Sigmoid colon (tissue), 4 donors: Measurements from ENCODE around the gene COL23A1.

Experiments used
- CTCF ChIP-seq, 4 experiments: fragments of 450-650 bp in 3 of 4; fragments of 200-600 bp in 1 of 4; IDR thresholded peaks; one replicate each; pipeline ENCODE4 v1.5.1; 2016 to 2019; ENCODE audit warnings: antibody characterized with exemption in 4 of 4, mild to moderate bottlenecking in 3 of 4, moderate library complexity in 2 of 4
- EP300 ChIP-seq, 4 donors: sonication (generic); formaldehyde crosslinking; IDR thresholded peaks; one replicate each; pipeline ENCODE4 v1.6.1; 2017; ENCODE audit warnings: antibody characterized with exemption in 4 of 4
- POLR2A ChIP-seq, 2 donors: fragments of 450-650 bp; IDR thresholded peaks; one replicate each; pipeline ENCODE4 v1.6.1; 2016; ENCODE audit warnings: antibody characterized with exemption in 2 of 2, mild to moderate bottlenecking in 2 of 2, moderate library complexity in 2 of 2

- TF ChIP-seq CTCF (IDR thresholded peaks at IDR 0.05): no peak
- no peak for TF ChIP-seq POLR2A (IDR thresholded peaks at IDR 0.05)
- no peak for TF ChIP-seq EP300 (IDR thresholded peaks at IDR 0.05)
Observed at GRCh38 chr5:178238313-178238635, 351.9 kb downstream of the COL23A1 start.
